ENCODE data around the gene SCNN1A. TPM values are rescaled to one million over a fixed set of nuclear protein-coding genes. Genes with fewer than 3 reads are reported as not detected.

SCNN1A gene
- total RNA-seq, 1 donor from 2014 or later: 11.1 TPM

DNA sequence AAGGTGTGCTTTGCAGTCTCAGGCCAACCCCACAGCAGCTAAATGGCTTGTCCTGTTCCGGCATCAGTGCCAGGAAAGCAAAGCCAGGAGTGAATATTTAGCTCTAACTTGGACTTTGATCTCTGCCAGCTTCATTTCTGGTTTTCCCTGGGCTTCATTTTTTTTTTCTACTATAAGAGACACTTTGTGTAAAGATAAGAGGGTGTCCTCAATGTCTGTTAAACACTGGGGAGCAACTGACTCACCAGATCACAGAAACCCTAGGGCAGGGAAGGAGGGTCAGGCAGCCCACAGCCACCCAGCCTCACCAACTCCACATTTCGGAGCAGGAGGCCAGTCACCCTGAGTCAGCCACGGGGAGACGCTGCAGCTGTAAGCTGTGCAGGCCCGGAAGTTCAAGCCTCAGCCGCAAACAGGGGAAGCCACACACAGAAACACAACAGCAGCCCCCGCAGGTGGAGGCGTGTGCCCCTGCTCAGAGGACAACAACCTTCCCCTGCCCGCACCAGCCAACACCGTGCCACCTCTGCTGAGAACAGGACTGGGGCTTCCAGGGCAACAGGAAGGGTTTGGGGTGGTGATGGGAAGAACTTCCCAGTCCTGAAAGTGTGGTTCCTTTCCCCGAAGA is 39.8 kb downstream of the SCNN1A start:
- Histone ChIP-seq H3K4me3 (ENCODE audit: low read depth, low read length) (peak overlapping the region; percentile 15), H3K27me3 (ENCODE audit: control insufficient read depth, insufficient read depth, low read length) (no peaks in the 10 kb centered on the region), H3K36me3 (ENCODE audit: control insufficient read depth, insufficient read depth, low read length) (peaks cover 9% of the 10 kb centered on the region)
- peak; percentile 56 for DNase-seq (ENCODE audit: low read depth)
- TF ChIP-seq, protein P1, sequence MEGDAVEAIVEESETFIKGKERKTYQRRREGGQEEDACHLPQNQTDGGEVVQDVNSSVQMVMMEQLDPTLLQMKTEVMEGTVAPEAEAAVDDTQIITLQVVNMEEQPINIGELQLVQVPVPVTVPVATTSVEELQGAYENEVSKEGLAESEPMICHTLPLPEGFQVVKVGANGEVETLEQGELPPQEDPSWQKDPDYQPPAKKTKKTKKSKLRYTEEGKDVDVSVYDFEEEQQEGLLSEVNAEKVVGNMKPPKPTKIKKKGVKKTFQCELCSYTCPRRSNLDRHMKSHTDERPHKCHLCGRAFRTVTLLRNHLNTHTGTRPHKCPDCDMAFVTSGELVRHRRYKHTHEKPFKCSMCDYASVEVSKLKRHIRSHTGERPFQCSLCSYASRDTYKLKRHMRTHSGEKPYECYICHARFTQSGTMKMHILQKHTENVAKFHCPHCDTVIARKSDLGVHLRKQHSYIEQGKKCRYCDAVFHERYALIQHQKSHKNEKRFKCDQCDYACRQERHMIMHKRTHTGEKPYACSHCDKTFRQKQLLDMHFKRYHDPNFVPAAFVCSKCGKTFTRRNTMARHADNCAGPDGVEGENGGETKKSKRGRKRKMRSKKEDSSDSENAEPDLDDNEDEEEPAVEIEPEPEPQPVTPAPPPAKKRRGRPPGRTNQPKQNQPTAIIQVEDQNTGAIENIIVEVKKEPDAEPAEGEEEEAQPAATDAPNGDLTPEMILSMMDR (IDR thresholded peaks at IDR 0.05; ENCODE audit: insufficient read depth, low read length, poor library complexity, severe bottlenecking): peak; percentile 87

DNA sequence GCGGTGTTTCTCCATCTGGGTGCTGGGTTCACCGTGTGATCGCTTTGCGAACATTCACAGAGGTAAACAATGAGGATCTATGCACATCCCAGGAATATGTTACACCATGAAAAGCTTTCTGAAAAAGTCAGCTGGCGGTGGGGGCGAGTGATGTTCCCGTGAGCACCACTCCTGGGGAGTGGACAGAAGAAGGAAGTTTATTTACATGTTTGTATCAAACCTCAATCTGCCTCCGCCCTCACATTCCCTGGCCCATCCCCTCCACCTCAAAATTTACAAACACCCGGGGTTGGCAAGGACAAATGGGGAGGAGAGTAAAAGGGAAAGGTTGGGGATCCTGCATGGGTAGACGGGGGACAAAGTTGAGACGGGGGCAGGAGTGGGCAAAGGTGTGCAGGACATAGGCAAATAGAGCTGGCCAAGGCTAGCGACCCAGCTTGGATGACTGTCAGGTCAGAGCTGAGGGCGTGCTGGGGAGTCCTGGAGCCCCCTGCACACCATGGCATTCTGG is 40.4 kb downstream of the SCNN1A start:
- no peak for DNase-seq (ENCODE audit: low read depth)
- H3K27me3 ChIP-seq (ENCODE audit: control insufficient read depth, insufficient read depth, low read length): no peaks in the 10 kb centered on the region
- TF ChIP-seq, protein P1 (IDR thresholded peaks at IDR 0.05; ENCODE audit: insufficient read depth, low read length, poor library complexity, severe bottlenecking): no peak
- peaks cover 12% of the 10 kb centered on the region for H3K36me3 ChIP-seq (ENCODE audit: control insufficient read depth, insufficient read depth, low read length)
- no peak overlapping the region for H3K4me3 ChIP-seq (ENCODE audit: low read depth, low read length)

DNA sequence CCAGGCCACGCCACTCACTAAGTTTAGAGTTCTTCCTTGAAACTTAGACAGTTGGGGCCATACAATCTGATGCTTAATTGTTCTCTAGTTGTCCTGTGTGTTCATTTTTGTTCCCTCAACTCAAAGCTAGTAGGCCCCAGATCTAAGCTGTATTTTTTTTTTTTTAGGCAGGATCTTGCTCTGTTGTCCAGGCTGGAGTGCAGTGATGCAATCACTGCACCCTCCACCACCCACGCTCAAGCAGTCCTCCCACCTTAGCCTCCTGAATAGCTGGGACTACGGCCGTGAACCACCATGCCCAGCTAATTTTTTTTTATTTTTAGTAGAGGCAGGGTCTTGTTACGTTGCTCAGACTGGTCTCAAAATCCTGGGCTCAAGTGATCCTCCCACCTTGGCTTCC is 41.0 kb downstream of the SCNN1A start:
- Histone ChIP-seq H3K27me3 (ENCODE audit: control insufficient read depth, insufficient read depth, low read length) (no peaks in the 10 kb centered on the region), H3K36me3 (ENCODE audit: control insufficient read depth, insufficient read depth, low read length) (peaks cover 12% of the 10 kb centered on the region), H3K4me3 (ENCODE audit: low read depth, low read length) (no peak overlapping the region)
- TF ChIP-seq, protein P1 (IDR thresholded peaks at IDR 0.05; ENCODE audit: insufficient read depth, low read length, poor library complexity, severe bottlenecking): no peak
- DNase-seq (ENCODE audit: low read depth): no peak

DNA sequence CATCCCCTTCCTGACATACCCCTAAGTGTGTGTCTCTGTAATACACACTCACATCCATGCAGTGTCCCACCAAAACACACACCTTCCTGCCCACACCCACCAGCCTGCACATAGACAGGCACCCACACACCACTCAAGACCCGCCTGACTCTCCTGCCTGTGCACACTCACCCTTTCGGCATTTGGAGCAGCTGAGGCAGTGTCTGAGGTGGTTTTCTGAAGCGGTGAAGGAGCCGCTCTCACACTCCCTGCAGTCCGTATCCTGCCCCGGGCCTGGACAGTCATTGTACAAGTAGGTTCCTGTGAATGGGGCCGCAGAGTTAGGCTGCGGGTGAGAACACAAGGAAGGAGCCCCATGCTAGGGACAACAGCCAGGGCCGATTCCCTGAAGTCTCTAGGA is 41.8 kb downstream of the SCNN1A start:
- TF ChIP-seq, protein P1 (IDR thresholded peaks at IDR 0.05; ENCODE audit: insufficient read depth, low read length, poor library complexity, severe bottlenecking): no peak
- peaks cover 14% of the 10 kb centered on the region for H3K36me3 ChIP-seq (ENCODE audit: control insufficient read depth, insufficient read depth, low read length)
- no peak for DNase-seq (ENCODE audit: low read depth)
- H3K27me3 ChIP-seq (ENCODE audit: control insufficient read depth, insufficient read depth, low read length): no peaks in the 10 kb centered on the region
- H3K4me3 ChIP-seq (ENCODE audit: low read depth, low read length): no peak overlapping the region

DNA sequence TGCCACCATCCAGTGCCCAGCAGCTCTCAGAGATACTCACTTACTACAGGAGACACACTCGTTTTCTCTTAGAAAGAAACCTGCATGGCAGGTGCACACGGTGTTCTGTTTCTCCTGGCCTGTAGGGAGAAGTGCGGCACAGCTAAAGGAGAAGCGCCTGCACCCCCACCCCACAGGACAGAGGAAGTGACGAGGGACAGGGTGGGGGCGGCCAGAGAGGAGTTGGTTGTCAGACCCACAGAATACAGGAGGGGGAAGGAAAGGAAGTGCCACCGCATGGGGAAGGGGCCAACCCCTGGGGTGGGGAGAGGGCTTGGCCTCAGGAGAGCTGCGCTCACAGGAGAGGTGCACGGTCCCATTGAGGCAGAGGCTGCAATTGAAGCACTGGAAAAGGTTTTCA is 42.3 kb downstream of the SCNN1A start:
- H3K36me3 ChIP-seq (ENCODE audit: control insufficient read depth, insufficient read depth, low read length): peaks cover 14% of the 10 kb centered on the region
- TF ChIP-seq, protein P1 (IDR thresholded peaks at IDR 0.05; ENCODE audit: insufficient read depth, low read length, poor library complexity, severe bottlenecking): no peak
- no peak overlapping the region for H3K4me3 ChIP-seq (ENCODE audit: low read depth, low read length)
- no peaks in the 10 kb centered on the region for H3K27me3 ChIP-seq (ENCODE audit: control insufficient read depth, insufficient read depth, low read length)
- no peak for DNase-seq (ENCODE audit: low read depth)

DNA sequence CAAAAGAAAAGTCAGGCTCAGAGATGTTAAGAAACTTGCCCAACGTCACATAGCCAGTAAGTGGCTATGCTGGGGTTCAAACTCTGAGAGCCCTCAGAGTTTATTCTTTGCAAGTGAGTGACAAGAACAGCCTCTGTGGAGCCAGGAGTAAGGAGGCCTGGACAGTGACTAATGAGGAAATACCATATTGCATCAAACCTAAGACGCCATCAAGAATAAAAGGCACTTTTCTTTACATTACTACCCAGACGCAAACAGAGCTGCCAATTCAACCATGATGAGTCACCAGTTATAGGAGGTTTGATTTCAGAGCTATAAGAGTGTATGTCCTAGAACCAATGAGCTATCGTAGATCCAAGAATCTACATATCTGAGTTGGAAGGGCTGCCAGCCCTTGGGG is 42.9 kb downstream of the SCNN1A start:
- H3K27me3 ChIP-seq (ENCODE audit: control insufficient read depth, insufficient read depth, low read length): no peaks in the 10 kb centered on the region
- H3K4me3 ChIP-seq (ENCODE audit: low read depth, low read length): no peak overlapping the region
- H3K36me3 ChIP-seq (ENCODE audit: control insufficient read depth, insufficient read depth, low read length): peaks cover 14% of the 10 kb centered on the region
- TF ChIP-seq, protein P1 (IDR thresholded peaks at IDR 0.05; ENCODE audit: insufficient read depth, low read length, poor library complexity, severe bottlenecking): no peak
- no peak for DNase-seq (ENCODE audit: low read depth)
